Measurements from ENCODE around the gene ITGAL. TPM values are rescaled to one million over a fixed set of nuclear protein-coding genes. Genes with fewer than 3 reads are reported as not detected.
A peak's percentile ranks its signal among the peaks of the same experiment; 100 is the strongest.
"Not testable (repeated sequence)": the region's sequence is repeated elsewhere in the genome, so short reads cannot be mapped to it uniquely, and the experiment has no call there.

The ITGAL gene
- total RNA-seq, 2 experiments from 2014 or later = 210 to 222 TPM

GRCh38 chr16:30534368-30535105 lies 62.0 kb downstream of the ITGAL start, which contains the start of gene ZNF747:
Gene ZNF747, minus strand, starts transcription at chr16:30534858. Its CDS starts 179 bp downstream, at chr16:30534679.
- H3K9me3 Mint-ChIP-seq (ENCODE audit: low read depth) = no peaks in the 10 kb centered on the region
- CTCF ChIA-PET = interaction anchor here (0.6 to 3.2 kb wide), 19 partner anchors 11 to 104 kb away, joined by 3 to 30 read pairs (median 7); partner anchors contain the start of genes DCTPP1, SEPHS2, ZNF764 and ZNF785
- intact Hi-C loops (cut with DNase I, micrococcal nuclease) = loop anchor here (1.0 to 5.0 kb wide), 17 partner anchors 8 to 164 kb away; partner anchors contain the start of genes DCTPP1 (in 2 of the 2), FBRS (in 2 of the 2), ZNF688 (in 2 of the 2) and ZNF764 (in 2 of the 2)
- ATAC-seq (peak; percentile 80), DNase-seq (peak; percentile 95)
- peak within 1 kb of the TSS; percentile 91 for H3K4me3 Mint-ChIP-seq
- peaks cover 51% of the 10 kb centered on the region for H3K36me3 Mint-ChIP-seq (ENCODE audit: low read depth)
- peak within 1 kb of the TSS; percentile 100 for H3K27ac Mint-ChIP-seq
- POLR2A ChIA-PET = interaction anchor here (0.6 to 3.2 kb wide), 10 partner anchors 16 to 894 kb away, joined by 3 to 30 read pairs (median 5); partner anchors contain the start of genes DCTPP1, PRR14, ZNF688 and ZNF689
- H3K27me3 Mint-ChIP-seq = no peaks in the 10 kb centered on the region
- H3K4me1 Mint-ChIP-seq = peaks cover 44% of the 10 kb centered on the region

- intact Hi-C loops (cut with DNase I, micrococcal nuclease) = loop anchor here (1.0 to 5.0 kb wide), 15 partner anchors 16 to 164 kb away; partner anchors contain the start of genes DCTPP1 (in 2 of the 2), FBRS (in 2 of the 2), ZNF688 (in 2 of the 2) and ZNF764 (in 2 of the 2)
- ATAC-seq (peak; percentile 18), DNase-seq (no peak)
- Mint-ChIP-seq H3K4me3 (peak overlapping the region; percentile 91), H3K36me3 (ENCODE audit: low read depth) (peaks cover 53% of the 10 kb centered on the region), H3K27me3 (no peaks in the 10 kb centered on the region), H3K9me3 (ENCODE audit: low read depth) (no peaks in the 10 kb centered on the region), H3K27ac (peak overlapping the region; percentile 100), H3K4me1 (peaks cover 37% of the 10 kb centered on the region)
- POLR2A ChIA-PET = interaction anchor here (0.5 to 3.2 kb wide), 22 partner anchors 8 to 718 kb away, joined by 3 to 30 read pairs (median 5); partner anchors contain the start of genes DCTPP1, FBRS, ITGAL and PRR14
- CTCF ChIA-PET = interaction anchor here (0.6 to 3.2 kb wide), 33 partner anchors 9 to 179 kb away, joined by 3 to 30 read pairs (median 5); partner anchors contain the start of genes DCTPP1, PRR14, SEPHS2 and ZNF764
Observed at GRCh38 chr16:30535106-30535776, 62.7 kb downstream of the ITGAL start.

GRCh38 chr16:30535777-30536190 lies 63.2 kb downstream of the ITGAL start:
- intact Hi-C loops (cut with DNase I, micrococcal nuclease) = loop anchor here (1.0 to 5.0 kb wide), 15 partner anchors 15 to 165 kb away; partner anchors contain the start of genes DCTPP1 (in 2 of the 2), FBRS (in 2 of the 2), ZNF688 (in 2 of the 2) and ZNF764 (in 2 of the 2)
- Mint-ChIP-seq H3K4me1 (peaks cover 31% of the 10 kb centered on the region), H3K27ac (peak overlapping the region; percentile 100), H3K4me3 (peak overlapping the region; percentile 91), H3K9me3 (ENCODE audit: low read depth) (no peaks in the 10 kb centered on the region), H3K27me3 (no peaks in the 10 kb centered on the region), H3K36me3 (ENCODE audit: low read depth) (peaks cover 51% of the 10 kb centered on the region)
- peak; percentile 86 for DNase-seq
- ATAC-seq = peak; percentile 78
- ChIA-PET POLR2A (interaction anchor here (0.5 to 3.2 kb wide), 17 partner anchors 9 to 719 kb away, joined by 3 to 30 read pairs (median 5); partner anchors contain the start of genes DCTPP1, FBRS, ITGAL and PRR14), CTCF (interaction anchor here (0.6 to 3.2 kb wide), 31 partner anchors 8 to 179 kb away, joined by 3 to 30 read pairs (median 5); partner anchors contain the start of genes DCTPP1, PRR14, SEPHS2 and ZNF764)

GRCh38 chr16:30536391-30537024 lies 64.0 kb downstream of the ITGAL start:
- ChIA-PET CTCF (interaction anchor here (0.6 to 3.2 kb wide), 20 partner anchors 8 to 431 kb away, joined by 3 to 30 read pairs (median 6); partner anchors contain the start of genes DCTPP1, SEPHS2 and ZNF764), POLR2A (interaction anchor here (0.8 to 3.2 kb wide), 10 partner anchors 9 to 106 kb away, joined by 3 to 30 read pairs (median 6); partner anchors contain the start of genes DCTPP1, ITGAL, ZNF688 and ZNF689)
- peaks cover 27% of the 10 kb centered on the region for H3K4me1 Mint-ChIP-seq
- H3K27me3 Mint-ChIP-seq; DNase-seq; H3K9me3 Mint-ChIP-seq (ENCODE audit: low read depth); ATAC-seq: not testable (repeated sequence)
- H3K27ac Mint-ChIP-seq = peak overlapping the region; percentile 100
- H3K4me3 Mint-ChIP-seq = peak overlapping the region; percentile 91
- peaks cover 44% of the 10 kb centered on the region for H3K36me3 Mint-ChIP-seq (ENCODE audit: low read depth)
- intact Hi-C loops (cut with DNase I, micrococcal nuclease) = loop anchor here in 1 of 2 experiments (5.0 kb wide), 2 partner anchors 64 to 121 kb away; partner anchors contain the start of genes FBRS and ITGAL

- Mint-ChIP-seq H3K4me3 (no peak overlapping the region), H3K9me3 (ENCODE audit: low read depth) (no peaks in the 10 kb centered on the region), H3K36me3 (ENCODE audit: low read depth) (peaks cover 36% of the 10 kb centered on the region), H3K27ac (no peak overlapping the region), H3K4me1 (peaks cover 21% of the 10 kb centered on the region), H3K27me3 (no peaks in the 10 kb centered on the region)
- ChIA-PET CTCF (interaction anchor here (0.5 kb wide), 1 partner anchor 66 kb away, joined by 3 read pairs; no protein-coding TSS in a partner anchor), POLR2A (no interaction called here)
- intact Hi-C loops (cut with DNase I, micrococcal nuclease) = loop anchor here in 1 of 2 experiments (5.0 kb wide), 2 partner anchors 67 to 118 kb away; partner anchors contain the start of genes FBRS and ITGAL
- ATAC-seq (no peak), DNase-seq (no peak)
Observed at GRCh38 chr16:30539000-30539964, 66.7 kb downstream of the ITGAL start.

GRCh38 chr16:30539986-30540526 lies 67.5 kb downstream of the ITGAL start:
- H3K4me3 Mint-ChIP-seq; ATAC-seq; H3K9me3 Mint-ChIP-seq (ENCODE audit: low read depth); POLR2A ChIA-PET; H3K27me3 Mint-ChIP-seq; DNase-seq; H3K27ac Mint-ChIP-seq: not testable (repeated sequence)
- CTCF ChIA-PET = interaction anchor here (0.5 kb wide), 1 partner anchor 66 kb away, joined by 3 read pairs; no protein-coding TSS in a partner anchor
- intact Hi-C loops (cut with DNase I, micrococcal nuclease) = loop anchor here in 1 of 2 experiments (5.0 kb wide), 2 partner anchors 68 to 117 kb away; partner anchors contain the start of genes FBRS and ITGAL
- H3K36me3 Mint-ChIP-seq (ENCODE audit: low read depth) = peaks cover 36% of the 10 kb centered on the region
- peaks cover 21% of the 10 kb centered on the region for H3K4me1 Mint-ChIP-seq

GRCh38 chr16:30540916-30541464 lies 68.4 kb downstream of the ITGAL start:
- DNase-seq; H3K4me3 Mint-ChIP-seq; intact Hi-C loops (cut with DNase I, micrococcal nuclease); H3K27me3 Mint-ChIP-seq; CTCF ChIA-PET; H3K9me3 Mint-ChIP-seq (ENCODE audit: low read depth); H3K27ac Mint-ChIP-seq; ATAC-seq: not testable (repeated sequence)
- peaks cover 28% of the 10 kb centered on the region for H3K36me3 Mint-ChIP-seq (ENCODE audit: low read depth)
- POLR2A ChIA-PET = interaction anchor here (1.1 kb wide), 1 partner anchor 13 kb away, joined by 3 read pairs; no protein-coding TSS in a partner anchor
- peaks cover 17% of the 10 kb centered on the region for H3K4me1 Mint-ChIP-seq

- no peaks in the 10 kb centered on the region for H3K9me3 Mint-ChIP-seq (ENCODE audit: low read depth)
- no peak for DNase-seq
- POLR2A ChIA-PET = interaction anchor here (1.1 kb wide), 1 partner anchor 12 kb away, joined by 3 read pairs; no protein-coding TSS in a partner anchor
- H3K4me3 Mint-ChIP-seq = no peak overlapping the region
- CTCF ChIA-PET = no interaction called here
- no peak overlapping the region for H3K27ac Mint-ChIP-seq
- H3K4me1 Mint-ChIP-seq = peaks cover 11% of the 10 kb centered on the region
- no peak for ATAC-seq
- intact Hi-C loops (cut with DNase I, micrococcal nuclease) = no loop called here
- H3K36me3 Mint-ChIP-seq (ENCODE audit: low read depth) = peaks cover 21% of the 10 kb centered on the region
- no peaks in the 10 kb centered on the region for H3K27me3 Mint-ChIP-seq
Observed at GRCh38 chr16:30541502-30542329, 69.2 kb downstream of the ITGAL start.
